Measurements from ENCODE around the gene MYBPC2.
A peak's percentile ranks its signal among the peaks of the same experiment; 100 is the strongest.

- no peak for TF ChIP-seq CTCF (IDR thresholded peaks at IDR 0.05)
- peak; percentile 23 to 54 for TF ChIP-seq POLR2A (IDR thresholded peaks at IDR 0.05)
- TF ChIP-seq EP300 (IDR thresholded peaks at IDR 0.05), result peak; percentile 24 to 61
Measured at GRCh38 chr19:50427997-50428425, 4.7 kb upstream of the MYBPC2 start.

Data from tibial nerve (tissue), 4 donors.